Chondrocyte (in vitro differentiated cells): ENCODE results near the gene DNAH17. TPM values are rescaled to one million over a fixed set of nuclear protein-coding genes. Genes with fewer than 3 reads are reported as not detected.

Experiments used
- DNase-seq: peaks from one replicate; pipeline ENCODE4 v3.0.0; 2021; ENCODE audit warnings: mixed read lengths, low spot score
- H3K27ac Mint-ChIP-seq: one replicate; pipeline ENCODE4 v1.8.0; 2021; ENCODE audit warnings: mild to moderate bottlenecking, moderate library complexity, mixed read lengths; ENCODE audit not compliant: unreplicated experiment
- H3K27me3 Mint-ChIP-seq: 2 replicates; pipeline ENCODE4 v1.8.0; 2021; ENCODE audit warnings: low read depth, mixed read lengths
- H3K36me3 Mint-ChIP-seq: 2 replicates; pipeline ENCODE4 v1.8.0; 2021; ENCODE audit warnings: low read depth, mixed read lengths
- H3K4me1 Mint-ChIP-seq: 2 replicates; pipeline ENCODE4 v1.8.0; 2021; ENCODE audit warnings: low read depth, mild to moderate bottlenecking, mixed read lengths
- H3K4me3 Mint-ChIP-seq: one replicate; pipeline ENCODE4 v1.8.0; 2021; ENCODE audit warnings: mild to moderate bottlenecking, moderate library complexity, mixed read lengths; ENCODE audit not compliant: unreplicated experiment
- H3K9me3 Mint-ChIP-seq: 2 replicates; pipeline ENCODE4 v1.8.0; 2021; ENCODE audit warnings: low read depth, mixed read lengths
- CTCF ChIP-seq: fragments of 200-600 bp; sonication (generic); IDR thresholded peaks from 2 replicates; pipeline ENCODE4 v1.5.0; 2021; ENCODE audit warnings: antibody characterized with exemption, mild to moderate bottlenecking, moderate library complexity
- total RNA-seq: library from RNA; stranded (reverse); gene quantifications from 3 replicates; pipeline ENCODE4 v1.2.1, GENCODE V29; 2021

DNAH17 gene
- total RNA-seq, 1 donor from 2014 or later, result 0.42 TPM

DNA sequence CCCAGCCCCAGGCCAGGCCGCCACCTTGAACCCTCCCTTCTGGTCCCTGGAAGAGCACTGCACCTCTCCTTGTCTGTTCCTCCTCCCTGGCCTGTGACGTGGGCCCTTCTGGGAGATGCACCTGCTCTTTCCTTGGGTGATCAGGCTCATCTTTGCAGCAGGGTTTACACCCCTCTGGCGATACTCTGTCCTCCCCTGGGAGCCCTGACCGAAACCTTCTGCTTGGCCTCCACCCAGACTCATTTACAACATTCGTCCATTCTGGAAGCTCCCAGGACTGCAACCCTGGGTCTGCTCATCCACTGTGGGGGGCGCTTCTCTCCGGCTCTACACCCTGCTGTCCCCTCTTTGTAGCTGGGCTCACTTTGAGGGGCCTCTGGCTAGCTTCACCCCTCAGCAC, 125.4 kb downstream of the DNAH17 start:
- Mint-ChIP-seq H3K4me1 (no peaks in the 10 kb centered on the region), H3K9me3 (no peaks in the 10 kb centered on the region), H3K4me3 (no peak overlapping the region), H3K36me3 (no peaks in the 10 kb centered on the region), H3K27me3 (no peaks in the 10 kb centered on the region), H3K27ac (no peak overlapping the region)
- no peak for DNase-seq
- no peak for TF ChIP-seq CTCF

DNA sequence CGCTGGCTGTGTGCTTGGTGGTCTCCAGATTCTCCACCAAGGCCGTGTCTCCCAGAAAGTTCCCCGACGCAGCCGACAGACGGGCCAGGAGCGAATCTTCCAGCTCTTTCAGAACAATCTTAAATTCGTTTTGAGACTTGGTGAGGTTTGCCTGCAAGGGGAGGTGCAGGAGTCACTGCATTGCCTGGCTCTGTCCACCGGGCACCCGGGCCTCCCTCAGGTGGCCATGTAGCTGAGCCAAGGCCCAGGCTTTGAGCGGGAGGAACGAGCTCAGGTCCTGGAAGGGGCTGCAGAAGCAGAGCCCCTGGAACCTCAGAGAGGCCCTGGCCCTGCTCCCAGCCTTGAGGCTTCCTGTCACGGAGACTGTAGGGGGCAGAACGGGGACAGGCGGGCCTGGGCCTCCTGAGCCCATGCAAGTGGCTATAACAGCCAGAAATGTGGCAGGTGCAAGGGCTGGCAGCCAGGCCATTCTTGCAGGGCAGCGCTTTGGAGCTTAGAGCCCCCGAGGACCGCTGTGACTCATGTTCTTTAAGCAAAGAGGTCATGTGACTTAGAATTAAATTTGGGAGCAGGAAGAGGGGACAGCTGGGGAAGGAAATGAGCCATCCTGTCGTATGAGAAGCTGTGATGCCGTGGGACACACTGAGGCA, 126.4 kb downstream of the DNAH17 start:
- Mint-ChIP-seq H3K4me3 (no peak overlapping the region), H3K36me3 (no peaks in the 10 kb centered on the region), H3K4me1 (no peaks in the 10 kb centered on the region), H3K27me3 (no peaks in the 10 kb centered on the region), H3K27ac (no peak overlapping the region), H3K9me3 (no peaks in the 10 kb centered on the region)
- TF ChIP-seq CTCF, result no peak
- no peak for DNase-seq

- Mint-ChIP-seq H3K27me3 (no peaks in the 10 kb centered on the region), H3K4me3 (no peak overlapping the region), H3K9me3 (no peaks in the 10 kb centered on the region), H3K27ac (no peak overlapping the region), H3K4me1 (no peaks in the 10 kb centered on the region), H3K36me3 (no peaks in the 10 kb centered on the region)
- DNase-seq, result no peak
- TF ChIP-seq CTCF, result no peak
These were observed 127.1 kb downstream of the DNAH17 start for GRCh38 chr17:78449983-78450595.

DNA sequence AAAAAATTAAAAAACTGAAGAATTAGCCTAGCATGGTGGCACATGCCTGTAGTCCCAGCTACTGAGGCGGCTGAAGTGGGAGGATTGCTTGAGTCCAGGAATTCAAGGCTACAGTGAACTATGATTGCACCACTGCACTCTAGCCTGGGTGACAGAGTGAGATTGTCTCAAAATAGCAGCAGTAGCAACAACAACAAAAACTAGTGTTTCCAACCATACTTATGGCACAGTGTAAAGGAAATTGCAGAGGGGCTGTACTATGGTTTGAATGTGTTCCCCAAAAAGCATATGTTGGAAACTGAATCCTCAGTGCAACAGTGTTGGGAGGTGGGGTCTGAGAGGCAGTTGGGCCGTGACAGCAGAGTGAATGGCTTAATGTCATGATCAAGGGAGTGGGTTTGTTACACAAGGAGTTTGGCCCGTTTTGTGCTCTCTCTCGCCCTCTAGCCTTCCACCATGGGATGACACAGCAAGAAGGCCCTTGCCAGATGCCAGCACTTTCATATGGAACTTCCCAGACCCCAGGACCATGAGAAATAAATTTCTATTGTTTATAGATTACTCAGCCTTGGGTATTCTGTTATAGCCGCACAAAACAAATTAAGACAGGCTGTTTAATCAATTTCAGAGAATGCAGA, 128.7 kb downstream of the DNAH17 start:
- Mint-ChIP-seq H3K4me1 (no peaks in the 10 kb centered on the region), H3K4me3 (no peak overlapping the region), H3K27me3 (no peaks in the 10 kb centered on the region), H3K27ac (no peak overlapping the region), H3K36me3 (no peaks in the 10 kb centered on the region), H3K9me3 (no peaks in the 10 kb centered on the region)
- DNase-seq, result no peak
- peak; percentile 48 for TF ChIP-seq CTCF

GRCh38 chr17:78446833-78447232, 130.4 kb downstream of the DNAH17 start:
- TF ChIP-seq CTCF, result no peak
- H3K4me3 Mint-ChIP-seq, result no peak overlapping the region
- no peaks in the 10 kb centered on the region for H3K36me3 Mint-ChIP-seq
- no peak for DNase-seq
- H3K27ac Mint-ChIP-seq, result no peak overlapping the region
- no peaks in the 10 kb centered on the region for H3K9me3 Mint-ChIP-seq
- H3K4me1 Mint-ChIP-seq, result no peaks in the 10 kb centered on the region
- H3K27me3 Mint-ChIP-seq, result no peaks in the 10 kb centered on the region
